ENCODE measurements around the gene DGKH. TPM values are rescaled to one million over a fixed set of nuclear protein-coding genes. Genes with fewer than 3 reads are reported as not detected.

DGKH gene
- total and polyA plus RNA-seq, 7 donors = 0.42 to 4.6 (median 2.1) TPM

- no peak for ATAC-seq
- Histone ChIP-seq H3K27me3 (ENCODE audit: insufficient read depth in 3 of 3, low read length in 2 of 3) (peaks cover 0 to 2% (median 0%) of the 10 kb centered on the region in 3 donors), H3K36me3 (ENCODE audit: insufficient read depth in 1 of 2, low read depth in 1 of 2) (no peaks in the 10 kb centered on the region), H3K4me3 (no peak overlapping the region), H3K27ac (no peak overlapping the region), H3K4me1 (no peaks in the 10 kb centered on the region), H3K9me3 (no peaks in the 10 kb centered on the region)
- TF ChIP-seq CTCF (IDR thresholded peaks at IDR 0.05) = no peak
- intact Hi-C loops (cut with DNase I) = no loop called here
- no peak for DNase-seq
These were observed 191.2 kb downstream of the DGKH start for GRCh38 chr13:42239644-42240043.

GRCh38 chr13:42246541-42246940, 198.1 kb downstream of the DGKH start:
- 92 to 96% (median 92%) methylated on average over 8 of the region's 8 CpGs for WGBS, 3 donors
- Histone ChIP-seq H3K4me1 (no peaks in the 10 kb centered on the region), H3K27me3 (ENCODE audit: insufficient read depth in 3 of 3, low read length in 2 of 3) (no peaks in the 10 kb centered on the region), H3K9me3 (no peaks in the 10 kb centered on the region), H3K36me3 (ENCODE audit: insufficient read depth in 1 of 2, low read depth in 1 of 2) (no peaks in the 10 kb centered on the region), H3K27ac (no peak overlapping the region), H3K4me3 (no peak overlapping the region)
- intact Hi-C loops (cut with DNase I) = no loop called here
- no peak for TF ChIP-seq CTCF (IDR thresholded peaks at IDR 0.05)
- DNase-seq = no peak
- no peak for ATAC-seq

GRCh38 chr13:42247883-42248282, 199.4 kb downstream of the DGKH start:
- H3K27ac ChIP-seq = no peak overlapping the region
- no peaks in the 10 kb centered on the region for H3K36me3 ChIP-seq (ENCODE audit: insufficient read depth in 1 of 2, low read depth in 1 of 2)
- WGBS, 3 donors = 96 to 98% (median 96%) methylated on average over 2 of the region's 2 CpGs
- H3K9me3 ChIP-seq = no peaks in the 10 kb centered on the region
- intact Hi-C loops (cut with DNase I) = no loop called here
- no peak for ATAC-seq
- TF ChIP-seq CTCF (IDR thresholded peaks at IDR 0.05) = no peak
- DNase-seq = no peak
- H3K4me3 ChIP-seq = no peak overlapping the region
- no peaks in the 10 kb centered on the region for H3K4me1 ChIP-seq
- H3K27me3 ChIP-seq (ENCODE audit: insufficient read depth in 3 of 3, low read length in 2 of 3) = no peaks in the 10 kb centered on the region

- H3K27ac ChIP-seq = no peak overlapping the region
- no peak overlapping the region for H3K4me3 ChIP-seq
- ATAC-seq (peak in 2 of 4 donors; percentile 39 to 81), DNase-seq (no peak)
- no peaks in the 10 kb centered on the region for H3K4me1 ChIP-seq
- whole genome bisulfite sequencing, 3 donors = 47 to 53% (median 48%) methylated on average over 5 of the region's 5 CpGs
- no peaks in the 10 kb centered on the region for H3K27me3 ChIP-seq (ENCODE audit: insufficient read depth in 3 of 3, low read length in 2 of 3)
- no peaks in the 10 kb centered on the region for H3K9me3 ChIP-seq
- H3K36me3 ChIP-seq (ENCODE audit: insufficient read depth in 1 of 2, low read depth in 1 of 2) = no peaks in the 10 kb centered on the region
- intact Hi-C loops (cut with DNase I) = no loop called here
- TF ChIP-seq CTCF (IDR thresholded peaks at IDR 0.05) = no peak
These were observed 207.4 kb downstream of the DGKH start for GRCh38 chr13:42255886-42256285.

- Histone ChIP-seq H3K27me3 (ENCODE audit: insufficient read depth in 3 of 3, low read length in 2 of 3) (no peaks in the 10 kb centered on the region), H3K36me3 (ENCODE audit: insufficient read depth in 1 of 2, low read depth in 1 of 2) (no peaks in the 10 kb centered on the region), H3K27ac (no peak overlapping the region), H3K9me3 (no peaks in the 10 kb centered on the region), H3K4me3 (no peak overlapping the region), H3K4me1 (no peaks in the 10 kb centered on the region)
- intact Hi-C loops (cut with DNase I) = no loop called here
- ATAC-seq (no peak), DNase-seq (no peak)
- TF ChIP-seq CTCF (IDR thresholded peaks at IDR 0.05) = no peak
- WGBS, 3 donors = 62 to 71% (median 66%) methylated on average over 5 of the region's 5 CpGs
These were observed 210.3 kb downstream of the DGKH start for GRCh38 chr13:42258747-42259146.

Data from psoas muscle (tissue), 8 donors.